ENCODE data around the gene YY1. TPM values are rescaled to one million over a fixed set of nuclear protein-coding genes. Genes with fewer than 3 reads are reported as not detected.

The YY1 gene
- total and polyA plus RNA-seq, 2 of the 8 experiments (the other 6 are each of a cell fraction or from before 2014, with no cell fraction given): 26.4 to 106 TPM

DNA sequence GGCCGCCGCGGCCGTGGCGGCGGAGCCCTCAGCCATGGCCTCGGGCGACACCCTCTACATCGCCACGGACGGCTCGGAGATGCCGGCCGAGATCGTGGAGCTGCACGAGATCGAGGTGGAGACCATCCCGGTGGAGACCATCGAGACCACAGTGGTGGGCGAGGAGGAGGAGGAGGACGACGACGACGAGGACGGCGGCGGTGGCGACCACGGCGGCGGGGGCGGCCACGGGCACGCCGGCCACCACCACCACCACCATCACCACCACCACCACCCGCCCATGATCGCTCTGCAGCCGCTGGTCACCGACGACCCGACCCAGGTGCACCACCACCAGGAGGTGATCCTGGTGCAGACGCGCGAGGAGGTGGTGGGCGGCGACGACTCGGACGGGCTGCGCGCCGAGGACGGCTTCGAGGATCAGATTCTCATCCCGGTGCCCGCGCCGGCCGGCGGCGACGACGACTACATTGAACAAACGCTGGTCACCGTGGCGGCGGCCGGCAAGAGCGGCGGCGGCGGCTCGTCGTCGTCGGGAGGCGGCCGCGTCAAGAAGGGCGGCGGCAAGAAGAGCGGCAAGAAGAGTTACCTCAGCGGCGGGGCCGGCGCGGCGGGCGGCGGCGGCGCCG is 381 bp downstream of the YY1 start (continued):
- TF ChIP-seq CBX8 (IDR thresholded peaks at IDR 0.05; ENCODE audit: borderline replicate concordance, low read depth, low read length): no peak
- peak; percentile 13; the same call in 1 of the 2 replicates for TF ChIP-seq POLR2AphosphoS5 (IDR thresholded peaks at IDR 0.05; ENCODE audit: low read depth, low read length)
- no peak for TF ChIP-seq CEBPB (IDR thresholded peaks at IDR 0.05; ENCODE audit: low read depth, low read length)
- 0 out of 3 replicates have a peak, but pooled peaks of 1 of the 2 experiments have one; percentile 31 for TF ChIP-seq POLR2A (IDR thresholded peaks at IDR 0.05; ENCODE audit: control extremely low read depth in 1 of 2, low read depth in 2 of 2, low read length in 2 of 2)
- no peak for TF ChIP-seq FOSL1 (IDR thresholded peaks at IDR 0.05; ENCODE audit: insufficient read depth, low read depth, low read length)
- no peak for TF ChIP-seq SRF (IDR thresholded peaks at IDR 0.05; ENCODE audit: low read depth, low read length)
- peak; percentile 63 for TF ChIP-seq ASH2L (IDR thresholded peaks at IDR 0.05; ENCODE audit: low read length)
- no peak for TF ChIP-seq CHD2 (IDR thresholded peaks at IDR 0.05; ENCODE audit: low read length)
- TF ChIP-seq CTBP2 (IDR thresholded peaks at IDR 0.05; ENCODE audit: borderline replicate concordance, insufficient read depth, insufficient read length, low read length): no peak
